Keratinocyte (primary cell): ENCODE data around the gene SMOC1. TPM values are rescaled to one million over a fixed set of nuclear protein-coding genes. Genes with fewer than 3 reads are reported as not detected.

ENCODE experiments used
- DNase-seq: peaks from one replicate; pipeline ENCODE4 v3.0.0-alpha.2; 2011; ENCODE audit warnings: low read depth, missing footprints, low spot score
- FAIRE-seq: peaks from 2 replicates; lab custom pipeline; 2011; peaks lifted over from hg19 to GRCh38; lab: Jason Lieb, UNC
- H2AFZ ChIP-seq: 2 replicates; pipeline ENCODE4 v1.6.0; 2012; ENCODE audit warnings: low read length, control low read depth, inconsistent platforms; ENCODE audit not compliant: control insufficient read depth
- H3K27ac ChIP-seq: 2 replicates; pipeline ENCODE4 v1.5.1; 2011; ENCODE audit warnings: low read length; ENCODE audit not compliant: control insufficient read depth, insufficient read depth
- H3K27me3 ChIP-seq: 3 replicates; pipeline ENCODE4 v1.6.0; 2011; ENCODE audit warnings: low read length; ENCODE audit not compliant: control insufficient read depth, insufficient read depth; ENCODE audit errors: extremely low read depth
- H3K36me3 ChIP-seq, 2 experiments: 2 replicates in 1 of 2; 3 replicates in 1 of 2; pipeline ENCODE4 v1.5.1; 2011; ENCODE audit warnings: low read length in 2 of 2, mild to moderate bottlenecking in 1 of 2; ENCODE audit not compliant: control insufficient read depth in 2 of 2, insufficient read depth in 2 of 2; ENCODE audit errors: extremely low read depth in 1 of 2
- H3K4me1 ChIP-seq: 3 replicates; pipeline ENCODE4 v1.5.1; 2011; ENCODE audit warnings: low read length; ENCODE audit not compliant: control insufficient read depth, insufficient read depth; ENCODE audit errors: extremely low read depth
- H3K4me2 ChIP-seq: 3 replicates; pipeline ENCODE4 v1.6.0; 2011; ENCODE audit warnings: low read depth, low read length; ENCODE audit not compliant: control insufficient read depth, insufficient read depth; ENCODE audit errors: extremely low read depth
- H3K4me3 ChIP-seq, 3 experiments: fragments of 200-600 bp in 1 of 3; sonication (generic) in 1 of 3; 2 replicates in 2 of 3; 3 replicates in 1 of 3; pipeline ENCODE4 v1.5.1; 2011 to 2016; ENCODE audit warnings: low read length in 3 of 3, mild to moderate bottlenecking in 3 of 3, control low read depth in 2 of 3, inconsistent platforms in 1 of 3, low read depth in 1 of 3, mixed read lengths in 1 of 3, mixed run types in 1 of 3, moderate library complexity in 1 of 3; ENCODE audit not compliant: control insufficient read depth in 2 of 3, insufficient read depth in 2 of 3; ENCODE audit errors: extremely low read depth in 1 of 3
- H3K79me2 ChIP-seq: 2 replicates; pipeline ENCODE4 v1.6.0; 2012; ENCODE audit warnings: low read length; ENCODE audit not compliant: control insufficient read depth, insufficient read depth
- H3K9ac ChIP-seq: 3 replicates; pipeline ENCODE4 v1.6.0; 2011; ENCODE audit warnings: low read length; ENCODE audit not compliant: control insufficient read depth, insufficient read depth; ENCODE audit errors: extremely low read depth
- H3K9me1 ChIP-seq: 3 replicates; pipeline ENCODE4 v1.6.0; 2011; ENCODE audit warnings: low read length; ENCODE audit not compliant: control insufficient read depth, insufficient read depth; ENCODE audit errors: extremely low read depth
- H3K9me3 ChIP-seq: 2 replicates; pipeline ENCODE4 v1.5.1; 2012; ENCODE audit warnings: low read depth, low read length; ENCODE audit not compliant: control insufficient read depth
- H4K20me1 ChIP-seq: 3 replicates; pipeline ENCODE4 v1.6.0; 2011; ENCODE audit warnings: low read length; ENCODE audit not compliant: control insufficient read depth, insufficient read depth; ENCODE audit errors: extremely low read depth
- CTCF ChIP-seq, 3 experiments: IDR thresholded peaks in 1 of 3; conservative IDR thresholded peaks in 1 of 3; optimal IDR thresholded peaks in 1 of 3; 2 replicates in 2 of 3; 3 replicates in 1 of 3; pipeline versions ENCODE3 to v1.5.1; 2011; ENCODE audit warnings: low read length in 3 of 3, mild to moderate bottlenecking in 3 of 3, moderate library complexity in 2 of 3, control low read depth in 1 of 3, inconsistent platforms in 1 of 3; ENCODE audit not compliant: insufficient read depth in 2 of 3; ENCODE audit errors: extremely low read depth in 1 of 3
- EZH2 ChIP-seq: IDR thresholded peaks from one replicate; pipeline ENCODE4 v1.6.1; 2012; ENCODE audit warnings: inconsistent platforms, mild to moderate bottlenecking, low read length, moderate library complexity
- dilution Hi-C: fragments of 300-500 bp; cut with MboI; formaldehyde crosslinking; loops from one replicate; pipeline ENCODE4 v1.7.0; 2020; ENCODE audit warnings: low sequenced_read_pairs; ENCODE audit not compliant: extremely low pct_ligation_motif_present
- polyA plus RNA-seq, 5 experiments: library from polyadenylated mRNA; depleted of rRNA in 3 of 5; stranded (reverse) in 3 of 5; stranded (forward) in 1 of 5; unstranded in 1 of 5; fragments of >200 nt; gene quantifications; 1 replicate in 1 of 5; 2 replicates in 3 of 5; 3 replicates in 1 of 5; pipeline versions ENCODE4 v1.2.1 to v1.2.3, GENCODE V29; 2011 to 2012; ENCODE audit warnings: missing spikeins in 2 of 5, low read depth in 1 of 5, low replicate concordance in 1 of 5

The SMOC1 gene
- polyA plus RNA-seq, 1 donor (not counting 4 experiments of a cell fraction or from before 2014, with no cell fraction given) = 6.0 TPM

- no peak overlapping the region for H3K27ac ChIP-seq
- H3K4me1 ChIP-seq = no peaks in the 10 kb centered on the region
- dilution Hi-C loops = no loop called here
- H3K27me3 ChIP-seq = peaks cover 11% of the 10 kb centered on the region
- TF ChIP-seq EZH2 (no peak), CTCF (optimal IDR thresholded peaks at IDR 0.05 in 1 of 3, IDR thresholded peaks at IDR 0.05 in 1 of 3, conservative IDR thresholded peaks at IDR 0.05 in 1 of 3; ENCODE audit: extremely low read depth in 1 of 3, insufficient read depth in 2 of 3, low read length in 3 of 3) (no peak)
- H3K9me1 ChIP-seq = no peaks in the 10 kb centered on the region
- no peak overlapping the region for H3K9ac ChIP-seq
- no peaks in the 10 kb centered on the region for H4K20me1 ChIP-seq
- DNase-seq = no peak
- H3K36me3 ChIP-seq = no peaks in the 10 kb centered on the region
- no peak overlapping the region for H2AFZ ChIP-seq
- no peaks in the 10 kb centered on the region for H3K9me3 ChIP-seq
- no peak overlapping the region for H3K4me3 ChIP-seq
- H3K79me2 ChIP-seq = no peaks in the 10 kb centered on the region
- FAIRE-seq = peak; percentile 58
- no peak overlapping the region for H3K4me2 ChIP-seq
Measured at GRCh38 chr14:69839661-69840060, 39.6 kb upstream of the SMOC1 start.

- no peak for FAIRE-seq
Measured at GRCh38 chr14:69841656-69842055, 37.6 kb upstream of the SMOC1 start.

More at GRCh38 chr14:69841656-69842055, 37.6 kb upstream of the SMOC1 start:
- no peaks in the 10 kb centered on the region for H4K20me1 ChIP-seq
- TF ChIP-seq EZH2 (no peak), CTCF (optimal IDR thresholded peaks at IDR 0.05 in 1 of 3, IDR thresholded peaks at IDR 0.05 in 1 of 3, conservative IDR thresholded peaks at IDR 0.05 in 1 of 3; ENCODE audit: extremely low read depth in 1 of 3, insufficient read depth in 2 of 3, low read length in 3 of 3) (no peak)
- no peak overlapping the region for H3K4me3 ChIP-seq
- no peak overlapping the region for H3K27ac ChIP-seq
- no peak for DNase-seq
- no peaks in the 10 kb centered on the region for H3K79me2 ChIP-seq
- H3K9me3 ChIP-seq = no peaks in the 10 kb centered on the region
- no peaks in the 10 kb centered on the region for H3K4me1 ChIP-seq
- H2AFZ ChIP-seq = no peak overlapping the region
- dilution Hi-C loops = no loop called here
- H3K9me1 ChIP-seq = no peaks in the 10 kb centered on the region
- H3K36me3 ChIP-seq = no peaks in the 10 kb centered on the region
- H3K9ac ChIP-seq = no peak overlapping the region
- H3K27me3 ChIP-seq = peaks cover 11% of the 10 kb centered on the region
- H3K4me2 ChIP-seq = no peak overlapping the region
